CD4-positive, alpha-beta memory T cell (primary cell): ENCODE data around the gene KRT84. TPM values are rescaled to one million over a fixed set of nuclear protein-coding genes. Genes with fewer than 3 reads are reported as not detected.

Source experiments
- CTCF ChIA-PET: fragments of 350-600 bp; sonication (Branson Sonifier 250); formaldehyde crosslinking; loops from one replicate; lab custom pipeline; 2021; ENCODE audit warnings: inconsistent platforms; ENCODE audit not compliant: partially characterized antibody; lab: Charles Lee
- POLR2A ChIA-PET: fragments of 350-600 bp; sonication (Branson Sonifier 250); formaldehyde crosslinking; loops from one replicate; lab custom pipeline; 2021; ENCODE audit not compliant: partially characterized antibody; lab: Charles Lee
- DNase-seq, 5 donors: peaks; one replicate each; pipeline versions ENCODE4 v3.0.0 to v3.0.0-alpha.2; 2020 to 2022; ENCODE audit warnings: mixed read lengths in 1 of 5
- H3K27ac ChIP-seq: one replicate; pipeline ENCODE4 v1.7.0; 2013; ENCODE audit warnings: low read depth, low read length
- H3K27me3 ChIP-seq: 2 replicates; pipeline ENCODE4 v1.7.0; 2013; ENCODE audit warnings: mild to moderate bottlenecking, low read length, moderate library complexity; ENCODE audit not compliant: insufficient read depth
- H3K36me3 ChIP-seq: 2 replicates; pipeline ENCODE4 v1.7.0; 2013; ENCODE audit warnings: mild to moderate bottlenecking, low read length, moderate library complexity; ENCODE audit not compliant: insufficient read depth
- H3K4me1 ChIP-seq: 2 replicates; pipeline ENCODE4 v1.7.0; 2013; ENCODE audit warnings: mild to moderate bottlenecking, low read length, moderate library complexity; ENCODE audit not compliant: insufficient read depth
- H3K4me3 ChIP-seq, 2 donors: one replicate each; pipeline ENCODE4 v1.7.0; 2013; ENCODE audit warnings: low read length in 2 of 2, mild to moderate bottlenecking in 1 of 2
- H3K9me3 ChIP-seq, 2 donors: one replicate each; pipeline ENCODE4 v1.7.0; 2013; ENCODE audit warnings: low read length in 2 of 2, control low read depth in 1 of 2; ENCODE audit not compliant: control insufficient read depth in 1 of 2
- H3K27ac Mint-ChIP-seq, 7 donors: one replicate each; pipeline ENCODE4 v1.8.0; 2020 to 2021; ENCODE audit warnings: mixed read lengths in 7 of 7, mild to moderate bottlenecking in 6 of 7, inconsistent platforms in 3 of 7, moderate library complexity in 3 of 7
- H3K27me3 Mint-ChIP-seq, 2 donors: one replicate each; pipeline ENCODE4 v1.8.0; 2020 to 2021; ENCODE audit warnings: mixed read lengths in 2 of 2
- H3K36me3 Mint-ChIP-seq, 2 donors: one replicate each; pipeline ENCODE4 v1.8.0; 2020 to 2021; ENCODE audit warnings: mixed read lengths in 2 of 2, inconsistent platforms in 1 of 2, mild to moderate bottlenecking in 1 of 2
- H3K4me1 Mint-ChIP-seq, 4 donors: one replicate each; pipeline ENCODE4 v1.8.0; 2020 to 2021; ENCODE audit warnings: mixed read lengths in 4 of 4, mild to moderate bottlenecking in 1 of 4
- H3K4me3 Mint-ChIP-seq, 8 donors: one replicate each; pipeline ENCODE4 v1.8.0; 2020 to 2021; ENCODE audit warnings: mixed read lengths in 8 of 8, mild to moderate bottlenecking in 7 of 8, moderate library complexity in 6 of 8, inconsistent platforms in 3 of 8
- H3K9me3 Mint-ChIP-seq, 8 donors: one replicate each; pipeline ENCODE4 v1.8.0; 2020 to 2021; ENCODE audit warnings: mixed read lengths in 8 of 8, mild to moderate bottlenecking in 5 of 8, inconsistent platforms in 3 of 8, moderate library complexity in 1 of 8
- intact Hi-C: fragments of 100-400 bp; cut with micrococcal nuclease; formaldehyde crosslinking; loops from one replicate; pipeline ENCODE4 v1.15.1; 2023
- polyA plus RNA-seq, 2 donors: library from polyadenylated mRNA; unstranded; fragments of 300-500 nt; fragmentation: Illumina TruSeq; gene quantifications; one replicate each; pipeline ENCODE4 v1.2.3, GENCODE V29; 2021
- total RNA-seq, 2 experiments: library from RNA; stranded (reverse); gene quantifications; one replicate each; pipeline ENCODE4 v1.2.3, GENCODE V29; 2021

KRT84 gene
- total and polyA plus RNA-seq, 4 experiments from 2014 or later, result not detected

DNA sequence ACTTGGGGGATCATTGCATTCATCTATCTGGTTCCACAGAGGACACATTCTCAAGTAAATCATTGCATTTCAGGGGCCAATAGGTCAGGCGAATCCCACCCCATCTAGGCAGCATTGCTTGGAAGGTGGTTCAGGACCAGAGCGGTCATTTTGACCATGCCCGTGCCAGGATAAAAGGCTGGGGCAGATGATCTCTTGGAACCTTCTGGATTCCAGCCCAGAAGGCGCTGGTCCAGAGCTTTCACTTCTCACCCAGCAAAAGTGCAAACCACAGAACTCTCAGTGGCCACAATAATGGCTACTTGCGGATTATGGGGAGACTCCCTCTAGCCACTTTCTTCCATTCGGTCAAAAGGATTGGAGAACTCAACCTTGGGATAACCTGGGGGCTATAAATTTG lies 17.6 kb downstream of the KRT84 start:
- no peak overlapping the region for H3K4me3 Mint-ChIP-seq
- no peaks in the 10 kb centered on the region for H3K36me3 Mint-ChIP-seq
- Histone ChIP-seq H3K4me3 (no peak overlapping the region), H3K9me3 (no peaks in the 10 kb centered on the region), H3K36me3 (no peaks in the 10 kb centered on the region), H3K27ac (no peak overlapping the region), H3K4me1 (no peaks in the 10 kb centered on the region), H3K27me3 (no peaks in the 10 kb centered on the region)
- no peak overlapping the region for H3K27ac Mint-ChIP-seq
- peaks cover 7 to 21% of the 10 kb centered on the region in 2 donors for H3K27me3 Mint-ChIP-seq
- H3K4me1 Mint-ChIP-seq, result no peaks in the 10 kb centered on the region
- CTCF ChIA-PET, result interaction anchor here (1.7 kb wide), 2 partner anchors 40 to 514 kb away, joined by 3 to 5 read pairs; no protein-coding TSS in a partner anchor
- POLR2A ChIA-PET, result no interaction called here
- intact Hi-C loops, result no loop called here
- H3K9me3 Mint-ChIP-seq, result no peaks in the 10 kb centered on the region
- no peak for DNase-seq

DNA sequence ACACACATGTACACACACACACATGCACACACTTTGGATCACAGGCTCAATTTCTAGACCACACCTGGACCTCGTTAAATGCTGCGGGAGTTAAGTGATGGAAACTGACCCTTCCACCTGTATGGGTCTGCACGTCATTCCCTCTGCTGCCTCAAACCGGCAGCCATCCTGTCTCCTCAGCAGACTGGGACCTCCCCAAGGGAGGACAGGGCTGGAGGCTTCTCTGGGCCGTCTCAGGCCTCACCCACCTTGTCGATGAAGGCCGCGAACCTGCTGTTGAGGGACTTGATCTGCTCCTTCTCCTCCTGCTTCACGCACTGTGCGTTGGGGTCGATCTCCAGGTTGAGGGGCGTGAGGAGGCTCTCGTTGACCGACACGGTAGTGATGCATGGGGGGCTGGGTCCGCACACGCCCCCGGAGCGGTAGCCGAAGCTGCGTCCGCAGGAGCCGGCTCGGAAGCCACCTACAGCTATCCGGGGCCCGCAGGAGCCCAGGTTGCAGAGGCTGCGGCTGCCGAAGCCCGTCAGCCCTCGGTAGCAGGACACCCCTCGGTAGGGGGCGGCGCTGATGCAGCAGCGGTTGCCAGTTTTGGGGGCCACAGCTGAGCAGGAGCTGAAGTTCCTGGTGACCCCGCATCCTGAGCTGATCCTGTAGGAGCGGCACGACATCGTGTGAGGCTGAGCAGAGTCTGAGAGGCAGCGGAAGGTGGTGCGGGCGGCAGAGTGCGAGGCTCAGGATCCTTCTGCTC lies 18.5 kb downstream of the KRT84 start, which contains the start of gene KRT85:
Gene KRT85 (minus strand): TSS at position 744 of the 748 bp plus-strand sequence. CDS start 76 bp downstream, at position 668.
- Histone ChIP-seq H3K36me3 (no peaks in the 10 kb centered on the region), H3K27me3 (no peaks in the 10 kb centered on the region), H3K4me3 (no peak within 1 kb of the TSS), H3K27ac (no peak within 1 kb of the TSS), H3K9me3 (no peaks in the 10 kb centered on the region), H3K4me1 (no peaks in the 10 kb centered on the region)
- no peak within 1 kb of the TSS for H3K27ac Mint-ChIP-seq
- intact Hi-C loops, result no loop called here
- H3K4me3 Mint-ChIP-seq, result no peak within 1 kb of the TSS
- H3K36me3 Mint-ChIP-seq, result no peaks in the 10 kb centered on the region
- POLR2A ChIA-PET, result no interaction called here
- H3K9me3 Mint-ChIP-seq, result no peaks in the 10 kb centered on the region
- no peak for DNase-seq
- H3K27me3 Mint-ChIP-seq, result peaks cover 7 to 21% of the 10 kb centered on the region in 2 donors
- no peaks in the 10 kb centered on the region for H3K4me1 Mint-ChIP-seq
- CTCF ChIA-PET, result interaction anchor here (1.7 kb wide), 2 partner anchors 39 to 515 kb away, joined by 3 to 5 read pairs; no protein-coding TSS in a partner anchor

- DNase-seq, result no peak
- ChIA-PET POLR2A (no interaction called here), CTCF (no interaction called here)
- no peaks in the 10 kb centered on the region for H3K27me3 ChIP-seq
- no peak overlapping the region for H3K27ac ChIP-seq
- no peaks in the 10 kb centered on the region for H3K9me3 Mint-ChIP-seq
- H3K36me3 Mint-ChIP-seq, result no peaks in the 10 kb centered on the region
- peaks cover 3 to 12% of the 10 kb centered on the region in 2 donors for H3K27me3 Mint-ChIP-seq
- H3K4me3 ChIP-seq, result no peak overlapping the region
- no peak overlapping the region for H3K4me3 Mint-ChIP-seq
- intact Hi-C loops, result no loop called here
- peaks cover 0 to 2% (median 0%) of the 10 kb centered on the region in 4 donors for H3K4me1 Mint-ChIP-seq
- H3K36me3 ChIP-seq, result no peaks in the 10 kb centered on the region
- H3K27ac Mint-ChIP-seq, result no peak overlapping the region
- no peaks in the 10 kb centered on the region for H3K4me1 ChIP-seq
- no peaks in the 10 kb centered on the region for H3K9me3 ChIP-seq
These were observed 20.5 kb downstream of the KRT84 start for GRCh38 chr12:52364901-52365489.

DNA sequence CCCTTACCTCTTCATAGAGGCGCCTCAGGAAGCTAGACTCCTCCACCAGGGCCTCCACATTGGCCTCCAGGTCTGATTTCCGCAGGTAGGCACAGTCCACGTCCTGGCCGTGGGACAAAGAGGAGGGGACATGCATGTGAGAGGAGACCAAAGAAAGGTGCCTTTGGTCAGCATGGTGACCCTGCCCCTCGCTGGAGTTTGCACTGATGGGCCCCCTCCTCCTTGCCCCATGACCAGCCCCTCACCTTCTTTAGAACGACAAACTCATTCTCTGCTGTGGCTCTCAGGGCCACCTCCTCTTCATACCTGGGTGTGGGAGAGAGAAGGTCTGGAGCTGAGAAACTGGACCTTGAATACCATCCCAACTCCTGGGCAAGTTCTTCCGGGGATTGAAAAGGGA lies 21.4 kb downstream of the KRT84 start:
- Histone ChIP-seq H3K4me3 (no peak overlapping the region), H3K27me3 (no peaks in the 10 kb centered on the region), H3K27ac (no peak overlapping the region), H3K9me3 (no peaks in the 10 kb centered on the region), H3K4me1 (peaks cover 2% of the 10 kb centered on the region), H3K36me3 (no peaks in the 10 kb centered on the region)
- ChIA-PET POLR2A (no interaction called here), CTCF (no interaction called here)
- H3K36me3 Mint-ChIP-seq, result no peaks in the 10 kb centered on the region
- H3K27ac Mint-ChIP-seq, result no peak overlapping the region
- DNase-seq, result no peak
- no peaks in the 10 kb centered on the region for H3K9me3 Mint-ChIP-seq
- peaks cover 3 to 16% of the 10 kb centered on the region in 2 donors for H3K27me3 Mint-ChIP-seq
- intact Hi-C loops, result no loop called here
- peaks cover under 1 to 8% (median 3%) of the 10 kb centered on the region in 4 donors for H3K4me1 Mint-ChIP-seq
- H3K4me3 Mint-ChIP-seq, result no peak overlapping the region

- no peaks in the 10 kb centered on the region for H3K27me3 ChIP-seq
- H3K4me3 Mint-ChIP-seq, result no peak overlapping the region
- H3K27me3 Mint-ChIP-seq, result peaks cover 2 to 11% of the 10 kb centered on the region in 2 donors
These were observed 22.3 kb downstream of the KRT84 start for GRCh38 chr12:52363111-52363679.

DNA sequence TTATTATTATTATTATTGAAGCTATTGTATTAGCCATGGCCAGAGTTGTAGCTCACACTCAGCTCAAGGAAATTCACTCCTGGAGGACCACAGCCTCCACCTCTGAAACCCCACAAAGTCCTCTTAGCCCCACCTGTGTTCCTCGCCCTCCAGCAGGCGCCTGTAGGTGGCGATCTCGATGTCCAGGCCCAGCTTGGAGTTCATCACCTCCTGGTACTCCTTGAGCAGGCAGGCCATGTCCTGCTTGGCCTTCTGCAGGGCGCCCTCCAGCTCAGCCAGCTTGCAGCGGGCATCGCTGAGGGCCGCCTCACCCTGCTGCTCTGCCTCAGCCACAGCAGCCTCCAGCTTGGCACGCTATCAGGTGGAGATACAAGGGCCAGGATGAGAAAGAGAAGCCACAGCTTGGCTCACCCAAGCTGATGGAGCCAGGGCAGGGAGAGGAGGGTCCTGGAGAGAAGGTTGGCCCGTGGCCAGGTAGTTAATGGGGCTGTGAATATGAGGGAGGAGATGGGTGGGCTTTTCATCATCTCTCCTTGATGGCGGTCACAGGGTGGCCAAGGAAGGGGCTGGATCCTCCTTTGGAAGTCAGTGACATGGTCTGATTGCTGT lies 23.2 kb downstream of the KRT84 start:
- peaks cover 9 to 20% (median 10%) of the 10 kb centered on the region in 4 donors for H3K4me1 Mint-ChIP-seq
- POLR2A ChIA-PET, result no interaction called here
- no peaks in the 10 kb centered on the region for H3K9me3 Mint-ChIP-seq
- no peak for DNase-seq
- no peak overlapping the region for H3K27ac ChIP-seq
- CTCF ChIA-PET, result interaction anchor here (0.9 to 1.7 kb wide), 5 partner anchors 10 to 523 kb away, joined by 3 to 7 read pairs (median 4); no protein-coding TSS in a partner anchor
- peaks cover 12% of the 10 kb centered on the region for H3K4me1 ChIP-seq
- H3K9me3 ChIP-seq, result no peaks in the 10 kb centered on the region
- H3K36me3 Mint-ChIP-seq, result no peaks in the 10 kb centered on the region
- no peaks in the 10 kb centered on the region for H3K27me3 ChIP-seq
- no peak overlapping the region for H3K27ac Mint-ChIP-seq
- intact Hi-C loops, result no loop called here
- H3K27me3 Mint-ChIP-seq, result peaks cover 2 to 10% of the 10 kb centered on the region in 2 donors
- no peak overlapping the region for H3K4me3 Mint-ChIP-seq
- no peak overlapping the region for H3K4me3 ChIP-seq
- H3K36me3 ChIP-seq, result no peaks in the 10 kb centered on the region

More at GRCh38 chr12:52363111-52363679, 22.3 kb downstream of the KRT84 start:
- H3K4me1 ChIP-seq, result peaks cover 10% of the 10 kb centered on the region
- no peaks in the 10 kb centered on the region for H3K36me3 ChIP-seq
- CTCF ChIA-PET, result no interaction called here
- H3K27ac ChIP-seq, result no peak overlapping the region
- H3K9me3 ChIP-seq, result no peaks in the 10 kb centered on the region
- H3K4me1 Mint-ChIP-seq, result peaks cover 9 to 16% (median 10%) of the 10 kb centered on the region in 4 donors
- DNase-seq, result no peak
- H3K9me3 Mint-ChIP-seq, result no peaks in the 10 kb centered on the region
- H3K36me3 Mint-ChIP-seq, result no peaks in the 10 kb centered on the region
- intact Hi-C loops, result no loop called here
- H3K4me3 ChIP-seq, result no peak overlapping the region
- POLR2A ChIA-PET, result no interaction called here
- peak overlapping the region in 1 of 7 donors; percentile 56 for H3K27ac Mint-ChIP-seq

DNA sequence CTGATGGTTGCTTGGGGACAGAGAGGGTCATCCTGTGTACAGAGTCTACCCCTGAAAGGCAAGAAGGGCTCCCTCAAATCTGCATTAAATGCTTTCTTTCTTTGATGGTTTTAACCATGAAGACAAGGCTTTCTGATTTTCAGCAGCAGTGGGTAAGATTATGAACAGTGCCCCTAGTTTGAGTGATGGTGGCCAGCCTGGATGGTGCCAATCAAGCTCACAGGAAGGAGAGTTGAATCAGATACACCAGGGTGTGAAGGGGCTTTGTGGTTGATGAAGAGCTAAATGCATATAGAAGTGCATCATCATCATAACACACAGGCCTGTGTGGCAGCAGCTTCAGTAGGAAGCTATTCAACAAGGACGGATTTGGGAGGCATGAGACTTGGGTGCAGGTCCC lies 23.9 kb downstream of the KRT84 start:
- intact Hi-C loops, result no loop called here
- ChIA-PET CTCF (interaction anchor here (0.9 to 1.7 kb wide), 5 partner anchors 11 to 523 kb away, joined by 3 to 7 read pairs (median 4); no protein-coding TSS in a partner anchor), POLR2A (no interaction called here)
- Mint-ChIP-seq H3K27ac (no peak overlapping the region), H3K4me1 (peaks cover 9 to 20% (median 10%) of the 10 kb centered on the region in 4 donors), H3K36me3 (no peaks in the 10 kb centered on the region), H3K9me3 (no peaks in the 10 kb centered on the region), H3K4me3 (no peak overlapping the region), H3K27me3 (peaks cover 2 to 10% of the 10 kb centered on the region in 2 donors)
- DNase-seq, result no peak
- Histone ChIP-seq H3K27ac (no peak overlapping the region), H3K4me1 (peaks cover 12% of the 10 kb centered on the region), H3K27me3 (no peaks in the 10 kb centered on the region), H3K36me3 (no peaks in the 10 kb centered on the region), H3K4me3 (no peak overlapping the region), H3K9me3 (no peaks in the 10 kb centered on the region)
